ENCODE results near the gene TMEM232.
"Not testable (repeated sequence)": the region's sequence is repeated elsewhere in the genome, so short reads cannot be mapped to it uniquely, and the experiment has no call there.

Gene TMEM232

DNA sequence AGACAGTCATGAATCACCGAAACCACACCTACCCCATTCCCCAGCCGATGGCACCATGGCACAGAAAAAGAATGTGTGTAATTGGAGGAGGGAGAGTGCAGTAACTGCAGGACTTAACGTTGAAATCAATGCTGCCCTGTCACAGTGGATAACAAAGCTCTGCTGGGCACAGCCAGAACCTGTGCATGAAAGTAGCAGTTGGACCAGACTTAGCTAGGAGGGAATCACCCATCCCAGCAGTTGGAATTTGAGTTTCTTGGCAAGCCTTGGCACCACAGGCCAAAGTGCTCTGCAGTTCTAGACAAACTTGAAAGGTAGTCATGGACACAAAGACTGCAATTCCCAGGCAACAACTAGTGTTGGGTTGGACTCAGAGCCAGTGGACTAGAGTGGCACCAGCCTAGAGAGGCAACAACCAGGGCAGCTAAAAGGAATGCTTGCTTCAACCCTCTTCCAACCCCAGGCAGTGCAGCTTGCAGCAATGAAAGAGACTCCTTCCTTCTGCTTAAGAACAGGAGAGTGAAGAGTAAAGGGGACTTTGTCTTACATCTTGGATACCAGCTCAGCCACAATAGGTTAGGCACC, 19.1 kb downstream of the TMEM232 start:
- no peak for DNase-seq (ENCODE audit: low read depth in 2 of 2)

DNA sequence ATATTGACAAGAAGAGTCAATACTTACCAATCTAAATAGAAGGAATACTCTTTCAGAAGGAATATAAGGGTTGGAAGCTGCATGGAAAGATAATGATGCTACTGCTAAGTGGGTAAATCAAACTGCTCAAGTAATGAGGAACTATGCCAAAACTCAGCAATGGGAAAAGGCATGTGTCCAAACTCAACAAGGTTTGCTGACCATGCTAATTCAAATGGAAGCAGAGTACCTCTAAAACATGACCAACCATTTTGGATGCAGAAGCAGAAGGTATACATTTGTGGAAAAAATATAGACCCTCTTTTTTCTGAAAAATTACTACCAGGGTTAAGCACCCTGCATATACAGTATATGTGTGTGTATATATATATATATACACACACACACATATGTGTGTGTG, 21.1 kb downstream of the TMEM232 start:
- no peak for DNase-seq (ENCODE audit: low read depth in 2 of 2)

DNA sequence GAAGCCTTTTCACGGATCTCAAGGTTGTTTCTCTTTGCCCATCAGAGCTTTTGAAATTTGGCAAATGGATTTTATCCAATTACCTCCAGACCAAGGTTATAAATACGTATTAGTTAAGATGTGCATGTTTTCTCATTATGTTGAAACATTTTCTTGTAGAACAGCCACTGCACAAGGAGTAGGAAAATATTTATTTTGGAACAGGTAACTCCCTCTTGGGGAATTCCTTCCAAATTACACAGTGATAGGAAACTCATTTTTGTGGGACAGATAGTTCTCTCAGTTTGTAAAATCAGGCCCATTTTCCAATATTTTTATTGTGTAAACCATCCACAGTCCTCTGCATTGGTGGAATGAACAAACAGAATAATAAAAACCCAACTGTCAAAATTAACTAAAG, 23.0 kb downstream of the TMEM232 start:
- DNase-seq (ENCODE audit: low read depth in 2 of 2): no peak

DNA sequence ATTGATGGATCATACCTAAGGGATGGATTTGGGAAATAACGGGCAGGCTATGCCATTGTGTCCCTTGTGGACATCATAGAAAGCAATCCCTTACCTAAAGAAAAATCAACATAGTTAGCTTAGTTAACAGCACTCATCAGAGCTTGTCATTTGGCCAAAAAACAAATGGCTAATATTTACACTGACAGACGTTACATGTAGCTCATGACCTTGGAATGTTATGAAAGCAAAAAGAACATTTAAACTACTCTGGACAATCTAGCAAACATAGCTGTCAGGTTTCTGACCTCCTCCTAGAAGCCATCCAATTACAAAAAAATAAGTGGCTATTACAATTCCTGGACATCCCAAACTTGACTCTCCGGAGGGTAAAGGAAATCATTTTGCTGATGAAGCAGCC, 23.8 kb downstream of the TMEM232 start:
- DNase-seq (ENCODE audit: low read depth in 2 of 2): no peak

DNA sequence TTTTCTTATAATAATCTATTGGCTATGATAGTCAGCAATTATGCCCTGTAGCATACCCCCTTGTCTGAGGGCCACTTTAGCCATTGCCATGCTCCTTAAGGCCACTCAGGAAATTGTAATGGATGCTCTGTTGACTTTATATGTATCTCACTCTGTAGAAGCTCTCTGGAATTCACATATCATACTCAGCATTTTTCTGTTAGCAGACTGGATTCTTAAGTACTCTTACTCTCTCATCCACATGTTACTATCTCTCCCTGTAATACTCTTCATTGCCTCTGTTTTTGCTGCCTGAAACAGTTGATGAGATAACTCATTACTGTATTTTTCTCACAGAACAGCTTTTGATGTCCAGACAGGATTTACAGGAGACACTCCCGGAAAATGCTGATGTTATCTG, 24.2 kb downstream of the TMEM232 start:
- no peak for DNase-seq (ENCODE audit: low read depth in 2 of 2)

DNA sequence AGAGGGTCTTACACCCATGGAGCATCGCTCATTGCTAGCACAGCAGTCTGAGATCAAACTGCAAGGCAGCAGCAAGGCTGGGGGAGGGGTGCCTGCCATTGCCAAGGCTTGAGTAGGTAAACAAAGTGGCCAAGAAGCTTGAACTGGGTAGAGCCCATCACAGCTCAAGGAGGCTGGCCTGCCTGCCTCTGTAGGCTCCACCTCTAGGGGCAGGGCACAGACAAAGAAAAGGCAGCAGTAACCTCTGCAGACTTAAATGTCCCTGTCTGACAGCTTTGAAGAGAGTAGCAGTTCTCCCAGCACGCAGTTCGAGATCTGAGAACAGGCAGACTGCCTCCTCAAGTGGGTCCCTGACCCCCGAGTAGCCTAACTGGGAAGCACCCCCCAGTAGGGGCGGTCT, 33.8 kb downstream of the TMEM232 start:
- DNase-seq (ENCODE audit: low read depth in 2 of 2): not testable (repeated sequence)

DNA sequence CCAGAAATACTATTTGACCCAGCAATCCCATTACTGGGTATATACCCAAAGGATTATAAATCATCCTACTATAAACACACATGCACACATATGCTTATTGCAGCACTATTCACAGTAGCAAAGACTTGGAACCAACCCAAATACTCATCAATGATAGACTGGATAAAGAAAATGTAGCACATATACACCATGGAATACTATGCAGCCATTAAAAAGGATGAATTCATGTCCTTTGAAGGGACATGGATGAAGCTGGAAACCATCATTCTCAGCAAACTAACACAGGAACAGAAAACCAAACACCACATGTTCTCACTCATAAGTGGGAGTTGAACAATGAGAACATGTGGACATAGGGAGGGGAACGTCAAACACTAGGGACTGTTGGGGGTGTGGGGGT, 35.9 kb downstream of the TMEM232 start:
- not testable (repeated sequence) for DNase-seq (ENCODE audit: low read depth in 2 of 2)

DNA sequence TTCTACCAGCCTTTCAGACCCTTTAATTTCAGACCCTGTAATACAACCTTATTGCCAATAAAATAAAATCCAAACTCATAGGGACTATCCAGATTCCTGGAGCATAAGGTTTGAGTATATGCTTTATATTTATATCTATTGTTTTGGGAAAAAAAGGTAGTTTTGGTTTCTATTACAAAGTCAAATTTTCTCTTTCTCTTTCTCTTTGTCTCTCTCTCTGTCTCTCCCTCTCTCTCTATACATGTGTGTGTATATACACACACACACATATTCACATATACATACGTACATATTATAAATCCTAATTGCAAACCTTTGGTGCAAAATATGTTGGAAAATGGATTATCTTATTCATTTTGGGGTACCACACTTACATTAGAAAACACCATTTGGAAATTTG, 39.0 kb downstream of the TMEM232 start:
- no peak for DNase-seq (ENCODE audit: low read depth in 2 of 2)

DNA sequence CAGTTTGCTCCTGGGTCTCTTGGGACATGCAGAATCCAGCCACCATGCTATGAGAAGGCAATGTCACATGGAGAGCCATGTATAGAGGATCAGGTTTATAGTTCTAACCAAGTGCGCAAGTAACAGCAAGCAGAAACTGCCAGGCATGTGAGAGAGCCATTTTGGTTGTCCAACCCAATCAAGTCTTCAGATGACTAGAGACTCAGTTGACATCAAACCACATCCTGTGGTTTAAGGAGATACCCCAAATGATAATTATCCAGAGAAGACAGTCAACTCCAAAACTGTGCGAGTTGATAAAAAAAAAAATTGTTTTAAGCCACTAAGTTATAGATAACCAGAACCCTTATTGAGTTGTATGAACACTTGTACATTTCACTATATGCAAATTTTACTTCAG, 40.2 kb downstream of the TMEM232 start:
- no peak for DNase-seq (ENCODE audit: low read depth in 2 of 2)

DNA sequence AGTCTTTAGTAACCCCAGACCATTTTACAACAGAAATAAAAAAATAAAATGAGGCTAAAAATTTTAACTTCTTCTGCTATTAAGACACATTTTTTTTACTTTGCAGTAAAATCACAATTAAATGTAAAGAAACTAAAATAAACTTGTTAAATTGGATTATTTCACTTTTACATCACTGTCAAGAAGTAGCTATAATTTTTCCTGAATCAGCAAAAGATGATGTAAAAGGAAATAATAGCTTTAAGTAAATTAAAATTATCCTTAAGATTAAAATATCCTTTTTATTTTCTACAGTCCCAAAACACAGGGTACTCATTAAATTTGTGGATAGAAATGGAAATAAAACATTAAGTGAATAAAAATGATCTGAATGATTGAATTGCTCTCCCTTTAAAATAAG, 44.5 kb downstream of the TMEM232 start:
- DNase-seq (ENCODE audit: low read depth in 2 of 2): no peak

DNA sequence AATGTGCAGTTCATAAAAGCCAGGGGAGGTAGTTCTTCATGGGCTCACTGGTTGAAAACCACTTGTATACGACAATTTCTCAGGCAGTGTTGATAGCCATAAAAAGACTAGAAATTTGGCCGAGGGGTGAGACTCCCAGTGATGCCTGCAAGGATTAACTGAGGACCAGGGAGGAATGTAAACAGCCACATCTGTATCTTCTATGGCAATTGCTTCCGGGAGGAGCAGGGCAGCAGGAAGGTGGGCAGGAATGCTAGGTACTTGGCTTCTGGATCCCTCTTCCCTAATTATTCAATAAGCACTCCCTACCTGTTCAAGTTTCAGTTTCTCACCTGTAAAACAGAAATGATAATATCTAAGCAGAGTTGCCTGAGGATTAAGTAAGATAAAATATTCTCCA, 45.4 kb downstream of the TMEM232 start:
- DNase-seq (ENCODE audit: low read depth in 2 of 2): no peak

DNA sequence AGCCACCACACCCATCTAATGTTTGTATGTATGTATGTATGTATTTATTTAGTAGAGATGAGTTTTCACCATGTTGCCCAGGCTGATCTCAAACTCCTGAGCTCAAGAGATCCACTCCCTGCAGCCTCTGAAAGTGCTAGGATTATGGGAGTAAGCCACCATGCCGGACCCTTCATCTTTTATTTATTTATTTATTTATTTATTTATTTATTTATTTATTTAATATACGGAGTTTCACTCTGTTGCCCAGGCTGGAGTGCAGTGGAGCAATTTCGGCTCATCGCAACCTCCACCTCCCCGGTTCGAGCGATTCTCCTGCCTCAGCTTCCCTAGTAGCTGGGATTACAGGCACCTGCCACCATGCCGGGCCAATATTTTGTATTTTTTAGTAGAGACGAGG, 49.9 kb downstream of the TMEM232 start:
- DNase-seq (ENCODE audit: low read depth in 2 of 2): not testable (repeated sequence)

DNA sequence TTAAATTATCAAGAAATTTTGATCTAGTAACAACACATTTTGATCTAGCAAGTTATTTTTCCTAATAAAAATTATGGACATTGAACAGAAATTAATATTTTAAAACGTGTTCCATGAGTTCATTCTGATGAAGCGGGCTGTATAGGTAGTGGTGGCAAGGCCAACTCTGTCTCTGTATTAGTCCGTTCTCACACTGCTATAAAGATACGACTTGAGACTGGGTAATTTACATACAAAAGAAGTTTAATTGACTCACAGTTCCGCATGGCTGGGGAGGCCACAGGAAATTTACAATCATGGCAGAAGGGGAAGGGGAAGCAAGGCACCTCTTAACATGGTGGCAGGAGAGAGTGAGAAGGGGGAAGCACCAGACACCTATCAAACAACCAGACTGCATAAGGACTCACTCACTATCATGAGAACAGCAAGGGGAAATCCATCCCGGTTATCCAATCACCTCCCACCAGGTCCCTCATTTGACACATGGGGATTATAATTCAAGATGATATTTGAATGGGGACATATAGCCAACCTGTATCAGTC, 61.2 kb downstream of the TMEM232 start:
- no peak for DNase-seq (ENCODE audit: low read depth in 2 of 2)

DNA sequence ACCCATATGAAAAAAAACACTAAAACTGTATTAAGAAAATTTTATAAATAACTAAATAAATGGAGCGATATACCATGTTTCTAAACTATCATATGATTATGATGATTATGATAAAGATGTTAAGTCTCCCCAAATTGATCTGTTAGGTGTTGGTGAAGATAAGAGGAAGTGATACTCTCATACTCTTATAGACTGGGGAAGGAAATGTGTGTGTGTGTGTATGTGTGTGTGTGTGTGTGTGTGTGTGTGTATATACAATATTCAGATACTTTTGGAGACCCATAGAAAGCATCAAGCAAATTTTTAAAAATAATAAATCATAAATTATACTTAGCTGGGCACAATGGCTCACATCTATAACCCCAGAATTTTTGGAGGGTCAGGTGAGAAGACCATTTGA, 62.9 kb downstream of the TMEM232 start:
- DNase-seq (ENCODE audit: low read depth in 2 of 2): no peak

DNA sequence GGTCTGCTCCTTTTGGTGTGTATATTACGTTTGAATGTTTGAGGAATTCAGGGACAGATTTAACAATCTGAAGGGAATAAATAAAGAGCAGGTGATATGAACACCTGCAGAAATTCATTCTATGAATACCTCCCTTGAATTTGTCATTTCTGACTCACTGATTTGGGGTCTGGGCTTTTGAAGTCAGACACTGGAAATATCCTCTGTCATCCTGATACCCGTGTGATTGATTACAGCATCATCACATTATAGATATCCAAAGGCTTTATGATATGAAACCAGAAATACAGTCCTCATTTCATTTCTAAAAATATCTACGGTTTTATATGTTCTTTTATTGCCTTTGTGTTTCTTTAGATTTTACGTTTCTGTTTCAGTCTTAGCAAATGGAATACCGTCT, 68.5 kb downstream of the TMEM232 start:
- DNase-seq (ENCODE audit: low read depth in 2 of 2): no peak

DNA sequence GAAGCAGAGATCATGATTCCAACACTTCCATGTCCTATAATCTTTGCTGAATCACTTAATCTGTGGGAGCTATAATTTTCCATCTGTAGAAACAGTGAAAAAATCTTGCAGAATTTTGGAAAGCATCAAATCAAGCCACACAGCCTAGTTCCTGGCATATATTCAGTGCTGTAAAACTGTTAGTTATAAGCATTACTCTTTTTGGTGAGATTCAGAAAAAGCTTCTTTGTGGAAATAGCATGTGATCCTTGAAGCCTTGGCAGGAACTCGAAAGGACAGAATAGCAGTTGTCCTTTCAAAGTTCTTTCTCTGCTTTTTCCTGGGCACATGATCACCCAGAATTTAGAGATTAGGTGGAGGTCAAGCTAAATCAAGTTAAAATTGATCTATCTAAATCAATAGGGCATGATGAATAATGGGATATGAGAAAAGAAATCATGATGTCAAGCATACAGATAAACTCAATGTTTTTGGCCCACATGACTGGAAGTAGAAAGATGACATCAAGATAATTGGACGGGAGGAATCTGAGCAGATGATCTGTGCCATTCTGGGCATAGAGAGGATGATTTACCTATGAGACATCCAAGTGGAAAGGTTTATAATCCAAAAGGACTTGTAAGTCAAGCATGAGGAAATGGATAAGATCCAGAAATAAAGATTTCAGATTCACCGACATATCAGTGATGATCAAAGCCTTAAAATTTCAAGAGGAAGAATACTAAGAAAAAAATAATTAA, 73.1 kb downstream of the TMEM232 start:
- no peak for DNase-seq (ENCODE audit: low read depth in 2 of 2)

DNA sequence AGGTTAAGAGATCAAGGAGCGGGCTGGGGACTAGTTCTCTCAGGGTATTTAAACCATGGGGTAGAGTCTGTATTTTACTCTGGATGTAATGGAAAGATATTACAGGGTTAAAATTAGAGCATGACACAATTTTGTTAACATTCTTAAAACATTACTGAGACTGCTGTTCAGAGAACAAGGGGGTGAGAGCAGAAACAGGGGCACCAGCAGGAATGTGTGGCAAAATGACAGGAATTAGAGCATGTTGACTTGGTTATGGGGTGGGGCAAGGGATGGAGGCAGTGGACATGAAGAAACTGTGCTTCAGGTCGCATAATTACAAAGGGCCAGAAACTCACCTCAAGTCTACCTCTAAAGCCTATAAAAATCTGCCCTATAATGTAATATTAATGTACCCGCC, 75.0 kb downstream of the TMEM232 start:
- DNase-seq (ENCODE audit: low read depth in 2 of 2): no peak

DNA sequence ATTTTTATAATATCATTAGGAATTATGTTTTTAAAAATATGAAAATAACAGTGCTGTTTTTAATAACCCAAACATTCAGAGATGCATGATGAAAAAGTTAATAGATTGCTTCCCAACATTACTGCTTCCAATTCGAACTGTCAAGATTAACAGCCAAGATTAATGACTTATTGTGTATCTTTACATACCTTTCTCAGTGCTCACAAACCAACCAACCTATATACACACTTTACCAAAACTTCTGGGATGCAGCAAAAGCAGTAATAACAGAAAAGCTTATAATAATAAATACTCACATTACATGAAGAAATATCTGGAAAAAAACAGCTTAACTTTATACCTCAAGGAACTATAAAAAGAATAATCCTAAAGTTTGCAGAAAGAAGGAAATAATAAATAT, 82.1 kb downstream of the TMEM232 start:
- DNase-seq (ENCODE audit: low read depth in 2 of 2): no peak

DNA sequence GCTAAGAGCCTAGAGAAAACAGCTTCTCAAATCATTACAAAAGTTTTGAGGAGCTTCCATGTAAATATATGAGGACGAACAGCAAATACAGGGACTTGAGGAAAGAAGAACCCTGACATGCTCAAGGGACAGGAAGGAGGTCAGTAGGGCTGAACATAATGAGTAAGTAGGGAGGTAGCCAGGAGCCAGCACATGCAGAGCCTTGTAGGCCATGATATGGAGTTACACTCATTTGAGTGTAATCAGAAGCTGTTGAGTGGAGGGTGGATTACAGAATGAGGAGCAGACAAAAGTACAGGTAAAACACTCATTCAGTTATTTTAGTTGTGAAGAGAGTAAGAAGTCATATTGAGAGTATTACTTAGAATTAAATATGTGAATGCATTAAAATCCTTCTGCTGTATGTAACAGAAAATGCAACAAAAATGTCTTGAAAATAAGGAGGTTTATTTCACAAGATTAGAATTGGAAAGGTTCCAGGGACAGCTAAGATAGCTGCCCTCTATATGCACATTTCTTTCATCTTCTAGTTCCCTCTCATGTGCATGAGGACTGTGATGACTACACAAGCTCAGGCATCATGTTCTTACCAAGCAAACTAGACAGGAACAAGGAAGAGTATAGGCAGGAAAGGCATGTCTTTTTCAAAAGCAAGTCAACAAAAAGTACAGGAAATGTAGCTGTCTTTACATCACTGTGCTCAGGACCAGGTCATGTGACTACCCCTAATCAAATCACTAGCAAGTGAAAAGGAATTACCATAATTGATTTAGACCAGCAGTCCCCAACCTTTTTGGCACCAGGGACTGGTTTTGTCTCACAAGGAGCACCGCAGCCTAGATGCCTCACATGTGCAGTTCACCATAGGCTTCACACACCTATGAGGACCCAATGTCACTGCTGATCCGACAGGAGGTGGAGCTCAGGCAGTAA, 87.2 kb downstream of the TMEM232 start:
- DNase-seq (ENCODE audit: low read depth in 2 of 2): no peak

DNA sequence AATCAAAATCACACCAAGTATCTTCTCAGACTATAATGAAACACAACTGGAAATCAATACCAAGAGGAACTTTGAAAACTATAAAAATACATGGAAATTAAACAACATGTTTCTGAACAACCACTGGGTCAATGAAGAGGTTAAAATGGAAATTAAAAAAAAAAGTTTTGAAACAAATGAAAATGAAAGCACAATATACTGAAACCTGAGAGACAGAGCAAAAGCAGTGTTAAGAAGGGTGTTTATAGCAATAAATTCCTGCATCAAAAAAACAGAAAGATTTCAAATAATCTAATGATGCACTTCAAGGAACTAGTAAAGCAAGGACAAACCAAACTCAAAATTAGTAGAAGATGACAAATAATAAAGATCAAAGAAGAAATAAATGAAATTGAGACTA, 92.0 kb downstream of the TMEM232 start:
- no peak for DNase-seq (ENCODE audit: low read depth in 2 of 2)

DNA sequence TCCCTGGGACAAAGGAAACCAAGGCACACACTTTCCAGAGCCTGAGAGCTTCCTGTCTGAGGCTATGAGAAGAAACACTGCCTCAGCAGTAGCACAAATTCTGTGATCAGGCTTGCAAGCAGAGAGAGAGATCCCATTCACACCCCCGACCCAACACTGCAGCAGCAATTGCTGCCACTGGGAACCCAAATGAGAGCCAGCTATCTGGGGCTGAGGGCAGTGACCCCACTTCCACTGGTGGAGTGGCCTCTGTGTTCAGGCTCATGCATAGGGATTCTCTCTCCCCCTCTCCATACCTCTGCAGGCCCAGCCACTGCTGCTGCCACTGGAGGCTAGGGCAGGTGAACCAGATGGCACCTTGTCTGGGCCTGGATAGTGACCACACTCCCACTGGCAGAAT, 95.2 kb downstream of the TMEM232 start:
- no peak for DNase-seq (ENCODE audit: low read depth in 2 of 2)

DNA sequence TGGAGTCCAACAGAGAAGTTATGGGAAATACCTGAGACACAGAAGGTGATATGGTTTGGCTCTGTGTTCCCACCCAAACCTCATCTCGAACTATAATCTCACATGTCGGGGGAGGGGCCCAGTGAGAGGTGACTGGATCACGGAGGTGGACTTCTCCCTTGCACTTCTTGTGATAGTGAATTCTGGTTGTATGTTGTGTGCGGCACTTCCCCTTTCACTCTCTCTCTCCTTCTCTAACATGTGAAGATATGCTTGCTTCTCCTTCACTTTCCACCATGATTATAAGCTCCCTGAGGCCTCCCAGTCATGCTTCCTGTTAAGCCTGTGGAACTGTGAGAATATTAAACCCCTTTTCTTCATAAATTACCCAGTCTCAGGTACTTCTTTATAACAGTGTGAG, 96.1 kb downstream of the TMEM232 start:
- DNase-seq (ENCODE audit: low read depth in 2 of 2): no peak
